Small intestine (tissue), 7 donors: ENCODE results near the gene ALKBH5. TPM values are rescaled to one million over a fixed set of nuclear protein-coding genes. Genes with fewer than 3 reads are reported as not detected.
A peak's percentile ranks its signal among the peaks of the same experiment; 100 is the strongest.

Source experiments
- DNase-seq, 2 donors: peaks; one replicate each; pipeline versions ENCODE4 v3.0.0 to v3.0.0-alpha.2; 2013
- FAIRE-seq: peaks from 2 replicates; lab custom pipeline; 2012; peaks lifted over from hg19 to GRCh38; lab: Jason Lieb, UNC
- H3K27ac ChIP-seq, 3 donors: one replicate each; pipeline ENCODE4 v1.5.1; 2013; ENCODE audit warnings: low read length in 2 of 3, mild to moderate bottlenecking in 2 of 3, control low read depth in 1 of 3, inconsistent platforms in 1 of 3, low read depth in 1 of 3, moderate library complexity in 1 of 3
- H3K27me3 ChIP-seq, 3 donors: one replicate each; pipeline ENCODE4 v1.6.1; 2013; ENCODE audit warnings: low read length in 3 of 3, inconsistent platforms in 1 of 3; ENCODE audit not compliant: control insufficient read depth in 3 of 3, insufficient read depth in 3 of 3
- H3K36me3 ChIP-seq, 3 donors: one replicate each; pipeline ENCODE4 v1.6.1; 2013; ENCODE audit warnings: low read length in 3 of 3, inconsistent platforms in 1 of 3, low read depth in 1 of 3, mild to moderate bottlenecking in 1 of 3, moderate library complexity in 1 of 3; ENCODE audit not compliant: control insufficient read depth in 3 of 3, insufficient read depth in 2 of 3
- H3K4me1 ChIP-seq, 3 donors: one replicate each; pipeline ENCODE4 v1.6.1; 2013; ENCODE audit warnings: low read length in 2 of 3, inconsistent platforms in 1 of 3, low read depth in 1 of 3, mild to moderate bottlenecking in 1 of 3, moderate library complexity in 1 of 3; ENCODE audit not compliant: control insufficient read depth in 3 of 3, insufficient read depth in 2 of 3
- H3K4me3 ChIP-seq, 3 donors: one replicate each; pipeline ENCODE4 v1.5.1; 2013; ENCODE audit warnings: low read length in 3 of 3, control low read depth in 1 of 3, inconsistent platforms in 1 of 3, low read depth in 1 of 3, mild to moderate bottlenecking in 1 of 3, moderate library complexity in 1 of 3
- H3K9me3 ChIP-seq, 2 donors: one replicate each; pipeline ENCODE4 v1.6.1; 2013; ENCODE audit warnings: low read depth in 1 of 2, low read length in 1 of 2; ENCODE audit not compliant: control insufficient read depth in 2 of 2, insufficient read depth in 1 of 2
- WGBS, 3 donors: extraction: QIAGEN DNeasy Blood & Tissue Kit; methylation state at CpG; one replicate each; pipeline ENCODE4 v1.1.7; 2013; 5-methylcytosine and 5-hydroxymethylcytosine counted together
- polyA plus RNA-seq, 4 donors: library from polyadenylated mRNA; stranded (reverse) in 3 of 4; unstranded in 1 of 4; fragments of 200-250 nt in 3 of 4; fragments of 120-200 nt in 1 of 4; gene quantifications; one replicate each; pipeline versions ENCODE4 v1.2.1 to v1.2.3, GENCODE V29; 2013
- donor health status: healthy with polysubstance abuse.
- donor health status: control.
- donor health status: control.
- donor health status: Bipolar disorder and iron deficiency.
- donor health status: healthy.

ALKBH5 gene
- polyA plus RNA-seq, 4 donors: 36.2 to 60.1 (median 40.6) TPM

- no peak for DNase-seq
- Histone ChIP-seq H3K9me3 (no peaks in the 10 kb centered on the region), H3K27ac (no peak overlapping the region), H3K27me3 (no peaks in the 10 kb centered on the region), H3K36me3 (no peaks in the 10 kb centered on the region), H3K4me1 (peaks cover 0 to 5% (median 0%) of the 10 kb centered on the region in 3 donors), H3K4me3 (no peak overlapping the region)
- FAIRE-seq: no peak
- 81 to 91% (median 88%) methylated on average over 7 of the region's 7 CpGs for WGBS, 3 donors
Measured at GRCh38 chr17:18148586-18148985, 35.0 kb upstream of the ALKBH5 start.

DNA sequence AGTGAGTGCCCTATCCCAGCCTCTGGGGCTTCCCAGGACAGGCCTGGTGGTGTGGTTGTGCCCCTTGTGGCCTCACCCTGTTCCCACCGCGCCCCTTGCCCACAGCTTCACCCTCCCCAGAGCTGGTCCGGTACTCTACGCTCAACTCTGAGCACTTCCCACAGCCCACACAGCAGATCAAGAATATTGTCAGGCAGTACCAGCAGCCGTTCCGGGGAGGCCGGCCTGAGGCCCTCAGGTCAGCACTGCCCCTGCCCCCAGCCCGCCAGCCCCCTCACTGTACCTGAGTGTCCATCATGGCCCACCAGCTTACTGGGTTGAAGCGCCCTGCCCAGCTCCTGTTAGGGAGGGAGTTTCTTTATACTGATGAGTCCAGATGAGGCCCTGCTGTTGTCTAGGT, 32.3 kb upstream of the ALKBH5 start:
- H3K36me3 ChIP-seq: no peaks in the 10 kb centered on the region
- peaks cover 0 to 5% (median 0%) of the 10 kb centered on the region in 3 donors for H3K4me1 ChIP-seq
- DNase-seq (no peak), FAIRE-seq (no peak)
- H3K9me3 ChIP-seq: no peaks in the 10 kb centered on the region
- no peak overlapping the region for H3K4me3 ChIP-seq
- no peak overlapping the region for H3K27ac ChIP-seq
- WGBS, 3 donors: 84 to 91% (median 86%) methylated on average over 9 of the region's 9 CpGs
- H3K27me3 ChIP-seq: no peaks in the 10 kb centered on the region

- FAIRE-seq (no peak), DNase-seq (no peak)
- H3K4me1 ChIP-seq: peaks cover 0 to 21% (median 5%) of the 10 kb centered on the region in 3 donors
- no peaks in the 10 kb centered on the region for H3K9me3 ChIP-seq
- no peaks in the 10 kb centered on the region for H3K36me3 ChIP-seq
- 84 to 92% (median 90%) methylated on average over 13 to 14 of the region's 14 CpGs for WGBS, 3 donors
- H3K27ac ChIP-seq: no peak overlapping the region
- no peak overlapping the region for H3K4me3 ChIP-seq
- H3K27me3 ChIP-seq: no peaks in the 10 kb centered on the region
Measured at GRCh38 chr17:18155179-18155578, 28.4 kb upstream of the ALKBH5 start.

DNA sequence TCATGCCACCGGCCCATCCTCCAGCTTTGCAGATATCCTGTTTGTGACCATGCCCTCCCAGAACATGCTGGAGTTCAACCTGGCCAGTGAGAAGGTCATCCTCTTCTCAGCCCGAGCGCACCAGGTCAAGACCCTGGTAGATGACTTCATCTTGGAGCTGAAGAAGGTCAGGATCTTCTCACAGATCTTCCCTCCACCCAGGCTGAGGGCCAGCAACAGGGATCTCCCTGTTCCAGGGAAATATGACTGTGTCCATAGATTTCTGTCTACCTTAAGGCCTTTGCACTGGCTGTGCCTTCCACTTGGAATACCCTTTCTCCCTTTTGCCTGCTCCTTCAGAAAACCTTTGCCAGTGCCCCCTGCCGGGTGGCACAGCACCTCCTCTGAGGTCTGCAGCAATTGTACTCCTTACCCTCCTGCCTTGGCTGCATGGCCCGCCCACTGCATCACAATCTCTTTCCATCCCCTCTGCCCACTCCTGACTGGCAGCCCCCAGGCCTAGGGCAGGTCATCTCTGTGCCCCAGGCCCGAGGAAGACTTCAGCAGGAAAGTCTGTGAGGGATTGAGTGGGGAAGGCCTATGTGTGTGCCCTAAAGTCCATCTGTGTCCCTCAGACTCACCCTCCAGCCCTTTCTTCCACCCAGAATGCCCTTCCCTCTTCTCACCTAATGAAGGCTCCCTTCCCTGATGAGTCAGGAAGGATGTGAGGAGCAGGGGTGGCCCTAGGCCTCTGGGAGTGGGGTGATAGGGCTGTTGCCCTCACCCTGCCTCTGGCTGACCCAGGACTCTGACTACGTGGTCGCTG, 27.3 kb upstream of the ALKBH5 start:
- no peaks in the 10 kb centered on the region for H3K36me3 ChIP-seq
- FAIRE-seq (no peak), DNase-seq (no peak)
- no peaks in the 10 kb centered on the region for H3K9me3 ChIP-seq
- no peak overlapping the region for H3K27ac ChIP-seq
- WGBS, 3 donors: 66 to 82% (median 77%) methylated on average over 8 of the region's 8 CpGs
- no peaks in the 10 kb centered on the region for H3K27me3 ChIP-seq
- peaks cover 0 to 21% (median 5%) of the 10 kb centered on the region in 3 donors for H3K4me1 ChIP-seq
- no peak overlapping the region for H3K4me3 ChIP-seq

- DNase-seq (no peak), FAIRE-seq (no peak)
- H3K9me3 ChIP-seq: no peaks in the 10 kb centered on the region
- H3K36me3 ChIP-seq: no peaks in the 10 kb centered on the region
- peaks cover 0 to 21% (median 5%) of the 10 kb centered on the region in 3 donors for H3K4me1 ChIP-seq
- 90 to 91% (median 90%) methylated on average over 10 of the region's 10 CpGs for WGBS, 3 donors
- no peaks in the 10 kb centered on the region for H3K27me3 ChIP-seq
- H3K27ac ChIP-seq: no peak overlapping the region
- H3K4me3 ChIP-seq: no peak overlapping the region
Measured at GRCh38 chr17:18156976-18157280, 26.7 kb upstream of the ALKBH5 start.

- no peak for FAIRE-seq
- Histone ChIP-seq H3K27ac (peak overlapping the region in 1 of 3 donors; percentile 0), H3K36me3 (no peaks in the 10 kb centered on the region), H3K27me3 (no peaks in the 10 kb centered on the region), H3K4me3 (no peak overlapping the region), H3K4me1 (peaks cover 0 to 21% (median 5%) of the 10 kb centered on the region in 3 donors), H3K9me3 (no peaks in the 10 kb centered on the region)
- DNase-seq: no peak
- whole genome bisulfite sequencing, 3 donors: 72 to 84% (median 82%) methylated on average over 20 to 22 of the region's 22 CpGs
Measured at GRCh38 chr17:18157354-18157985, 26.2 kb upstream of the ALKBH5 start.

DNA sequence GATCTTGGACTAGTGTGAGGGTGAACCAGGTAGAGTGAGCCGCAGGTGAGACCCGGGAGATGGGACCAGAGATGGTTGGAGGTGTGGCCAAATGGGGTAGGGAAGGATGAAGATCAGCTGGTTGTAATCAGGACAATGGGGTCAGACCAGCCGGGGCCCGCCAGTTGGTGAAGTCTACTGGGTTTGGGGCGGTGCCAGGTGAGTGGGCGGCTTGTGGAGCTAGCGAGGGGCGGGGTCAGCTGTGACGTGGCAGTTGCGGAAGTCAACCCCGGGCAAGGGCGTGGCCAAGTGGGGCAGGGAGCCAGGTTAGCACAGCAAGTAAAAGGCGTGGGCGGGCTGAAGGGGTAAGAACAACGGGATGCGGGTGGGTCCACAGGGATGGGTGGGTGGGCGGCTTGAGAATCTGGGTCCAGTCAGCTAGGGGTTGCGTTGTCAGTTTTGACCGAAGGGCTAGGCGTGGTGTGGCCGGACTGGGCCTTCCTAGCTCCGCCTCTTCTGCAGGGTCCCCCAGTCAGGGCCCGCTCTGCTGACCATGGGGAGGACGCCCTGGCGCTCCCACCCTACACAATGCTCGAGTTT, 25.5 kb upstream of the ALKBH5 start:
- H3K4me3 ChIP-seq: peak overlapping the region in 2 of 3 donors; percentile 39 to 62
- peak overlapping the region in 2 of 3 donors; percentile 30 to 49 for H3K27ac ChIP-seq
- no peaks in the 10 kb centered on the region for H3K27me3 ChIP-seq
- H3K4me1 ChIP-seq: peaks cover 0 to 21% (median 5%) of the 10 kb centered on the region in 3 donors
- DNase-seq (peak; percentile 91 to 96), FAIRE-seq (no peak)
- H3K36me3 ChIP-seq: no peaks in the 10 kb centered on the region
- H3K9me3 ChIP-seq: no peaks in the 10 kb centered on the region
- WGBS, 3 donors: 2 to 5% (median 3%) methylated on average over 26 of the region's 26 CpGs

- no peak overlapping the region for H3K4me3 ChIP-seq
- no peaks in the 10 kb centered on the region for H3K27me3 ChIP-seq
- peaks cover 0 to 30% (median 5%) of the 10 kb centered on the region in 3 donors for H3K4me1 ChIP-seq
- H3K36me3 ChIP-seq: no peaks in the 10 kb centered on the region
- DNase-seq (peak in 1 of 2 donors; percentile 39), FAIRE-seq (no peak)
- no peaks in the 10 kb centered on the region for H3K9me3 ChIP-seq
- WGBS, 3 donors: 38 to 75% (median 73%) methylated on average over 3 of the region's 3 CpGs
- H3K27ac ChIP-seq: no peak overlapping the region
Measured at GRCh38 chr17:18159551-18160120, 24.0 kb upstream of the ALKBH5 start.
